Stimulated activated CD4-positive, alpha-beta T cell treated with anti-CD3 and anti-CD28 coated beads, TNF-alpha, amount 100 ng/mL, for 24 hours (primary cell): ENCODE measurements around the gene CPAMD8.

Experiments used
- DNase-seq, 3 experiments: peaks; one replicate each; pipeline ENCODE4 v3.0.0-alpha.2; 2020; ENCODE audit warnings: low read depth in 3 of 3

Gene CPAMD8

GRCh38 chr19:16892868-16893685, 133.5 kb downstream of the CPAMD8 start:
- no peak for DNase-seq

GRCh38 chr19:16892436-16892835, 134.2 kb downstream of the CPAMD8 start:
- DNase-seq, result no peak

- no peak for DNase-seq
Measured at GRCh38 chr19:16891696-16892382, 134.8 kb downstream of the CPAMD8 start.

- no peak for DNase-seq
Measured at GRCh38 chr19:16890461-16891184, 136.0 kb downstream of the CPAMD8 start.

GRCh38 chr19:16889883-16890460, 136.6 kb downstream of the CPAMD8 start:
- DNase-seq, result no peak

- no peak for DNase-seq
Measured at GRCh38 chr19:16889366-16889882, 137.2 kb downstream of the CPAMD8 start.

- no peak for DNase-seq
Measured at GRCh38 chr19:16888629-16889365, 137.8 kb downstream of the CPAMD8 start, which contains the start of gene F2RL3. Gene F2RL3 (plus strand): TSS chr19:16888999. CDS start chr19:16889190, 191 bp downstream.

- no peak for DNase-seq
Measured at GRCh38 chr19:16887353-16888265, 139.0 kb downstream of the CPAMD8 start.

GRCh38 chr19:16886305-16886880, 140.2 kb downstream of the CPAMD8 start:
- no peak for DNase-seq

GRCh38 chr19:16885166-16885565, 141.4 kb downstream of the CPAMD8 start:
- no peak for DNase-seq

- DNase-seq, result no peak
Measured at GRCh38 chr19:16883522-16883921, 143.1 kb downstream of the CPAMD8 start.

- DNase-seq, result no peak
Measured at GRCh38 chr19:16882146-16882545, 144.5 kb downstream of the CPAMD8 start.

- no peak for DNase-seq
Measured at GRCh38 chr19:16880884-16881554, 145.6 kb downstream of the CPAMD8 start.

GRCh38 chr19:16878181-16878965, 148.2 kb downstream of the CPAMD8 start:
- DNase-seq, result no peak

GRCh38 chr19:16877581-16877980, 149.0 kb downstream of the CPAMD8 start:
- DNase-seq, result no peak

- DNase-seq, result no peak
Measured at GRCh38 chr19:16876904-16877361, 149.7 kb downstream of the CPAMD8 start.

GRCh38 chr19:16875584-16876555, 150.7 kb downstream of the CPAMD8 start:
- no peak for DNase-seq
